ENCODE measurements around the gene CRYBG2.

CRYBG2 gene

DNA sequence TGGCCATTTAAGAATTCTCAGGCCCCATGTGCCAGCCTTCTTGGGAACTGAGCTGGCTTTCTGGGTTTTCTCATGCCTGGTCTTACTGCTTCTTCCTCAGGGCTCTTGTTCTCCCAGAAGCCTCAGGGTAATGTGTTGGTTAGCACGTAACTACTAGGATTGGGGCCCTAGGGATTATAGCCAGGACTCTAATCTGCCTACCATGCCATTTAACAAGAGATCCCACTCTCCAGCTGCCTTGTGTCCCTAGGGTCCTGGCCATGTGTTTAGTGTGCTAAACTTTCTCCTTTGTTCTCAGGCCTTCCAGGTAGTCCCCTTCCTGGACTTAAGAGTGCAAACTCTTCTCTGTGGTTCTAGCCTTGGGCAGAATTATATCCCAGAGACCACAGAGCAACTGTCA lies 76.2 kb downstream of the CRYBG2 start:
- DNase-seq, result no peak

DNA sequence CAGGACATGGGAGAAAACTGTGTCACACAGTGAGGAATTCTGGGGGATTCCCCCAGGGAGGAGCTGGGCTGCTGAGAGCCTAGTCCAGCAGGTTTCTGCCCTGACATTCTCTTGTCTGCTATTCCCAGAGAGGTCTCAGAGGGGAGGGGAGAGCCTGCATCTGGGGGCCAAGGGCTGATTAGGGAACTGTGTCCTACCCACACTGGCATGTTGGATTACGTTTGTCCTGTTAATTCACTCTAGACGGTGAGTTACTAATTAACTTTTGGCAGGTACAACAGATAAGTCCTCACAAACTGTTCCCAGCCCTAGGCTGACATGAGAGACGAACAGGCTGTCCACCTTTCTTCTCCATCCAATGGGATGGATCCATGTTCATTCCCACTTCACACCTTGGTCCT lies 76.7 kb downstream of the CRYBG2 start:
- no peak for DNase-seq

- no peak for DNase-seq
Measured at GRCh38 chr1:26276432-26276838, 77.5 kb downstream of the CRYBG2 start.

- peak; percentile 79 to 88 for DNase-seq
Measured at GRCh38 chr1:26275580-26276431, 78.1 kb downstream of the CRYBG2 start.

DNA sequence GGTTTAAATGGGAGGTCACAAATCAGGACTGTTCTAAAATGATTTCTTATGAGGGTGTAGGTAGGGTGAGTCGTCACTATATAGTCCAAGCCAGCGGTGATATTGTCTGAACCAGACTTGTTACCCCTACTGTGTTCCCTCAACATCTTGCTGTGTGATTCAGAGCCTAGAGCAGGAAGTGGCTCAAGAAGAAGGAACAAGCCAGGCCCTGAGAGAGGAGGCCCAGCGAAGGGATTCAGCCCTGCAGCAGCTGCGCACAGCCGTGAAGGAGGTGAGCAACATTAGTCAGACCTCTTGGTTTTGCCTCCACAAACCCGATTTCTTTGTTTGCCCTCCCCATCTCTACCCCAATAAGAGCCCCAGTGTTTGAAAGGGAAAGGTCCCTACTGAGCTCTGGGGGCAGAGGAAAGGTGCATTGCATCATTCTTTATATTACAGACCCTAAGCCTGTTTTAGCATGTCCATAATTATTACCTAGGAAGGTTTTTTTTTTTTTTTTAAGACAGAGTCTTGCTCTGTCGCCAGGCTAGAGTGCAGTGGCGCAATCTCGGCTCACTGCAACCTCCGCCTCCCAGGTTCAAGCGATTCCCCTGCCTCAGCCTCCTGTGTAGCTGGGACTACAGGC lies 79.0 kb downstream of the CRYBG2 start:
- no peak for DNase-seq

Measured in activated CD4-positive, alpha-beta T cell treated with anti-CD3 and anti-CD28 coated beads for 4 hours (primary cell).